Lower lobe of right lung (tissue), 2 donors: Measurements from ENCODE around the gene HCAR2. TPM values are rescaled to one million over a fixed set of nuclear protein-coding genes. Genes with fewer than 3 reads are reported as not detected.
"Not testable (repeated sequence)": the region's sequence is repeated elsewhere in the genome, so short reads cannot be mapped to it uniquely, and the experiment has no call there.

Experiments used
- ATAC-seq, 2 donors: fragments of 200-7000 bp; cut with Tn5 transposase; one replicate each; pipeline ENCODE4 v1.9.1; 2020 to 2022; ENCODE audit warnings: mild to moderate bottlenecking in 2 of 2, moderate library complexity in 2 of 2
- DNase-seq: peaks from one replicate; pipeline ENCODE4 v3.0.0-alpha.2; 2020
- H3K27ac ChIP-seq: fragments of 200-600 bp; one replicate; pipeline ENCODE4 v1.8.0; 2022
- H3K27me3 ChIP-seq: fragments of 200-600 bp; one replicate; pipeline ENCODE4 v1.8.0; 2022; ENCODE audit warnings: low read depth
- H3K36me3 ChIP-seq: fragments of 200-600 bp; one replicate; pipeline ENCODE4 v1.8.0; 2022; ENCODE audit warnings: mild to moderate bottlenecking
- H3K4me1 ChIP-seq: fragments of 200-600 bp; one replicate; pipeline ENCODE4 v1.8.0; 2022
- H3K4me3 ChIP-seq: fragments of 200-600 bp; one replicate; pipeline ENCODE4 v1.8.0; 2022; ENCODE audit warnings: mild to moderate bottlenecking
- H3K9me3 ChIP-seq: fragments of 200-600 bp; one replicate; pipeline ENCODE4 v1.8.0; 2022
- CTCF ChIP-seq: fragments of 200-600 bp; IDR thresholded peaks from one replicate; pipeline ENCODE4 v1.8.0; 2022; ENCODE audit warnings: antibody characterized with exemption, mild to moderate bottlenecking
- intact Hi-C: fragments of 100-400 bp; cut with DNase I; formaldehyde crosslinking; loops from one replicate; pipeline ENCODE4 v1.11.0; 2022
- long read RNA-seq: library from polyadenylated mRNA; unstranded; transcript quantifications from one replicate; pipeline ENCODE4 v2.0.0, GENCODE V29; 2021
- total RNA-seq: library from RNA; stranded (reverse); fragmentation: NEBNext Ultra II Directional; extraction: Animal tissue kit (Norgen Biotek cat#: 25700); gene quantifications from one replicate; pipeline ENCODE4 v1.2.1, GENCODE V29; 2021
- donor health status: DM: no; HTN: yes; CAD: no; lungs with severe emphysema.

Gene HCAR2
- 26.2 TPM for total RNA-seq
- long read RNA-seq, transcript HCAR2-201 (1 exons, 2,051 nt), result major isoform, 33 of 33 reads
- long read RNA-seq, partial matches to known transcripts, result 0 of 33 reads
- long read RNA-seq, other reads (novel, unspliced or antisense), result 0 of 33 reads

GRCh38 chr12:122702890-122703611 lies at the start of gene HCAR2:
Gene HCAR2 (minus strand): TSS chr12:122703357. CDS start chr12:122703283, 74 bp downstream.
- H3K4me3 ChIP-seq, result peak within 1 kb of the TSS; percentile 8
- H3K27ac ChIP-seq, H3K36me3 ChIP-seq, H3K4me1 ChIP-seq, H3K27me3 ChIP-seq, H3K9me3 ChIP-seq, intact Hi-C loops: not testable (repeated sequence)
- ATAC-seq, result peak; percentile 66 to 79
- DNase-seq, result peak; percentile 73

DNA sequence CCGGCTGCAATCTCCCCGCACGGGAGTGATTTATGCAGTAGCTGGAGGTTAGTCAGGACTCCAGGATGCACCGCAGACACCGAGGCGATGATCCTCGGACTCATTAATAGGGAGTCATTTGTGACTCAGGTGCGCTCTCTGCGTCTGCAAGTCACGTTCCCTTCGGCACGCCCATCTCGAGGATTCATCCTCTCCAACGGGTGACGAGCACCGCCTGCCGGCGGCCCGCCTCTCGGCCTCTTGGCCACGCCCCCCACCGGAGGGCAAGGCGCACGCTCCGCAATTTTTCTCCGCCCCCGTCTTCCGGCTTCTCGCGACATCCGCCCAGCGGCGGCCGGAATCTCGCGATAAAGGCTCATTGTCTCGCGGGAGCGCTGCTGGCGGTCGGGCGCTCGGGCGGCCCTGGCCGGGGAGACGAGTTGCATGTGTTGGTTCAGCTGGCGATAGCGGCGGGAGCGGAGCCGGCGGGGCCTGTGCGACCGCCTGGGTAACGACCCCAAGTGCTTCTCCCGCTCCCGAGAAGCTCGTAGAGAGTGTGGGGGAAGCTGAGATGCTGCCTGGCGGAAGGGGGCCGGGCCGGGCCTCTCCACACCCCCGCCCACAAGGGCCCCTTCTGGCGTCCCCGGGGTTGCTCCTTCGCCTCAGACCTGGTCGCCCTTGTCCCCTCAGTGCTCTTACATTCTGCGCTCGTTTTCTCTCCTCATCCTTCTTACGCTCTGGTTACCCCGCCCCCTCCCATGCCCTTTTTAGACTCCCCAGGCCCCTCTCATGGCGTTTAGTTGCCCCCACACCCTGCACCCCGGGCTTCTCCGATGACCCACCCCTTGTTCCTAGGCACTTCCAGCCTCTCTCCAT lies 49.5 kb upstream of the HCAR2 start, which contains the start of gene DENR:
Gene DENR (plus strand): TSS at position 361 of the 855 bp plus-strand sequence. CDS start 878 bp downstream, outside the sequence.
- DNase-seq, result peak; percentile 98
- peak; percentile 99 for ATAC-seq
- H3K4me1 ChIP-seq, result peaks cover 19% of the 10 kb centered on the region
- TF ChIP-seq CTCF, result peak; percentile 87
- intact Hi-C loops, result loop anchor here (10.0 kb wide), 1 partner anchor 118 kb away; no protein-coding TSS in a partner anchor
- no peaks in the 10 kb centered on the region for H3K9me3 ChIP-seq
- H3K4me3 ChIP-seq, result peak within 1 kb of the TSS; percentile 71
- H3K27ac ChIP-seq, result peak within 1 kb of the TSS; percentile 87
- no peaks in the 10 kb centered on the region for H3K27me3 ChIP-seq
- H3K36me3 ChIP-seq, result peaks cover 39% of the 10 kb centered on the region

GRCh38 chr12:122750781-122751515 lies 47.8 kb upstream of the HCAR2 start:
- H3K27ac ChIP-seq, ATAC-seq, H3K27me3 ChIP-seq, DNase-seq, H3K9me3 ChIP-seq, H3K4me3 ChIP-seq: not testable (repeated sequence)
- peaks cover 19% of the 10 kb centered on the region for H3K4me1 ChIP-seq
- H3K36me3 ChIP-seq, result peaks cover 22% of the 10 kb centered on the region
- intact Hi-C loops, result loop anchor here (10.0 kb wide), 1 partner anchor 116 kb away; no protein-coding TSS in a partner anchor

DNA sequence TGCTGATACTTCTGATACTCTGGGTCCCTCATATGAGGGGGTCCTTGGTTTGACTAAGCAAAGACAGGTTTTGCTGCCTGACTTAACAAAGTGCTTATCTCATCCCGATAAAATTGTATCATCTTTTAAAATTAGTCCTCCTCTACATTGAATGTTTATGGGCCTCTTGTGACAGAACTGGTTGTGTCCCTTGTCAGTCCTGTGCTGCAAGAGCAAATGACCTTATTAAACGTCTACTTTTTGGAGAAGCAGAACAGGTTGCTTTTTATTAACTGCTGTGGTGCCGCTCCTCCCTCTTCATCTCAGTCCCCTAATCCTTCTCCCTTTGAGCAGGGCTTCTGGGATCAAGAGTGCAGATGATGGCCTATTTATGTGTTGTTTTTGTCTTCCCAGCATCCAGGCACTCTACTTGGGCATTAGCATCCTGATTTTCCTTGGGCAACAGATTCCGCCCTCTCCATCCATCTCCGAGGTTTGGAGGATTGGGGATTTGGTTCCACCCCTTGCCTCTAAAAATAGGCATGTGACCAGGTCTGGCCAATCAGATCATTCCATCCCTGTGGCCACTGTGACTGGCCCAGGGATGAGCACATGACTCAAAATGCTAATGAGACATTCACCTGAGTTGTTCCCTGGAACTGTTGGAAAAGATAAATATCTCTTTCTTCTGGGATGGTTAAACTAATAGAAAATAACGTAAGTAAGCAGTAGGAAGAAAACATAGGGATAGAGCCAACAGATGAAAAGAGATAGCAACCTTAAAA lies 46.6 kb upstream of the HCAR2 start:
- Histone ChIP-seq H3K27me3 (no peaks in the 10 kb centered on the region), H3K9me3 (no peaks in the 10 kb centered on the region), H3K27ac (no peak overlapping the region), H3K4me1 (peaks cover 19% of the 10 kb centered on the region), H3K4me3 (no peak overlapping the region), H3K36me3 (peaks cover 10% of the 10 kb centered on the region)
- ATAC-seq, result no peak
- DNase-seq, result no peak
- intact Hi-C loops, result loop anchor here (10.0 kb wide), 1 partner anchor 115 kb away; no protein-coding TSS in a partner anchor
- TF ChIP-seq CTCF, result no peak

GRCh38 chr12:122747224-122748135 lies 44.3 kb upstream of the HCAR2 start:
- Histone ChIP-seq H3K9me3 (no peaks in the 10 kb centered on the region), H3K36me3 (no peaks in the 10 kb centered on the region), H3K27me3 (no peaks in the 10 kb centered on the region), H3K27ac (no peak overlapping the region), H3K4me3 (no peak overlapping the region), H3K4me1 (peaks cover 9% of the 10 kb centered on the region)
- intact Hi-C loops, result no loop called here
- ATAC-seq (no peak), DNase-seq (no peak)
- no peak for TF ChIP-seq CTCF
